Stimulated activated CD8-positive, alpha-beta memory T cell treated with anti-CD3 and anti-CD28 coated beads, Interleukin-12 subunit alpha, Interleukin-12 subunit beta, amount 100 ng/mL, for 4 hours (primary cell): Measurements from ENCODE around the gene CDYL.

Experiments used
- DNase-seq: peaks from one replicate; pipeline ENCODE4 v3.0.0-alpha.2; 2020; ENCODE audit warnings: low read depth

CDYL gene

DNA sequence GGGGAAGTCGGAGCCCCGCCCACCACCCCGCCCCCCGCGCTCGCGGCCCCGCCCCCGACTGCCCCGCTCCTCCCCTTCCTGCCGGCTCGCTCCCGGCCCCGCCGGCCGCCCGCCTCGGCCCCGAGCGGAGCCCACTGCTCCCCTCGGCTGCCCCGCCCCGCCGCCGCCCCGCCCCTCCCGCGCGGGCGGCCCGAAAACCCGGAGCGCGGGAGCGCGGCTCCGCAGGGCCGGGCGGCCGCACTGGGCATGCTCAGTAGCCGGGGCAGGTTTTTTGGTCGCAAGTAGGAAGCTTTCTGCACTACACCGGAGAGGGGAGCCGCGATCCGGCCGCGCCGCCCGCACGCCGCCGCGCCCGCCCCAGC lies at the start of gene CDYL:
TSS of gene CDYL (plus strand) at position 274 of the 362 bp plus-strand sequence. CDS start 380 bp downstream, outside the sequence.
- peak; percentile 87 for DNase-seq

DNA sequence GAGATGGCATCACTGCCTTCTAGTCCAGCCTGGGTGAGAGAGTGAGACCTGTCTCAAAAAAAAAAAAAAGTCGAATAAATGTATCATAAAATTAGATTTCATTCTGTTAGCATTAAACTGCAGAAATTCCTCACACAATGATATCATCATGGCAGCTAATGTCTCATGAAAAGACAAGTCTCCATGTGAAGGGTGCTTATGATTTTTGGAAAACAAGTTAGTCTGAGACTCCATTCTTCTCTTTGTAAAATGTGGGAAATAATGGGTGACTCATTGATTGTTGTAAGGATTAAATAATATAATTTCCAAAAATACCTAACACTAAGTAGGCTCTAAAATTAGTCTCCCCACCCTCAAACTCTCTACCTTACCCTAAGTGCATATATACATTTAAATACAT lies 49.6 kb upstream of the CDYL start:
- DNase-seq = no peak

DNA sequence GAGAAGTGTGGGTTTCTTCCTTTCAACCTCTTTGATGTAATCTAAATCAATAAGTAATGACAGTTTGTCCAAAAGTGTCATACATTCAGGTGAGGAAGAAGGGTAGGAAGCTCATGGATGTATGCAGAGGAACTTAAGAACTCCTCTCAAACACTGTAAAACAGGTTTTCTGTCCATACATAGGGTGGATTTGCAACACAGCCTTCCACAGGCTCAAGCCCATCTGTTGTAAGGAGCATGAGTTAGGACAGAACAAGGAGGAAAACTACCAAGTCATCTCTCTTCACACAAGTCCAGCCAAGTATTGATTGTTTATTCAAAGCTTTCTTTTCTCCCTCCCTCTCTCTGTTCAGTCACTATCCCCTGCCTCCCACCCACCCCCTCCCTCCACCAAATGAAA lies 49.0 kb upstream of the CDYL start:
- no peak for DNase-seq

DNA sequence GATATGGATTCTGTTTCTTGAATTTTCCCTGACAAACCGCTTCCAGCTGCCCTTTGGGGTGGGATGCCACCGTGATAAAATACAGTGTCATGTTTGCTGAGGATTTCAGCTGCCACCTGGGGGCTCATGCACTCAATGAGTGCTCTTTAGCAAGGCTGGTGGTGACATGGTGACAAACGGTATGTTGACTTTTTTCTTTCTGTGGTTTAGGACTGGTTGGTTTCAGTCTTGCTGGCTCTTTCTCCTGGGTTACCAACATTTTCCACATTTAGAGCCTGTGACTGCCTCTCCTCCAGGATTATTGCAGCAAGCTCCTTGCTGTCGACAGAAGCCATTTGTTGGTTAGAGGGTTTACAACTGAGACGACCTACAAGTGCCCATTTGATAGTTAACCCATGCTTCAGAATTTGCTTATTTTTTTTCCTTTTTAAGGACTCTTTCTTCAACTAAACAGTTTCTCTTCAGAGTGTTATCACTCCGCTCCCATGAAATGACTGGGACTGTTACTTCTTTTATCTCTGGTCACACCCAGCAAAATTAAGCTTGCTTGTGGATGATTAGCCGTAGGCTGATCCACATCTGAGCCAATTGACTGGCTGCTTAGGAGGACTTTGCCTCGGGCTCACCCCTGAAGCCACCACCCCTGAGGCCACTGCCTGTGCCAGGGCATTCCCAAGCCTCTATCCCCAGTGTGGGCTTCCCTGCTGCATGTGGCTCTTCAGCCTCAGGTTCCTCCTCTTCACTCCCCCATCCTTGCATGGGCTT lies 48.4 kb upstream of the CDYL start:
- DNase-seq = no peak

- DNase-seq = no peak
These were observed 47.8 kb upstream of the CDYL start for GRCh38 chr6:4728436-4728769.

GRCh38 chr6:4728926-4729325 lies 47.3 kb upstream of the CDYL start:
- DNase-seq = no peak

- DNase-seq = no peak
These were observed 44.2 kb upstream of the CDYL start for GRCh38 chr6:4731996-4732395.

DNA sequence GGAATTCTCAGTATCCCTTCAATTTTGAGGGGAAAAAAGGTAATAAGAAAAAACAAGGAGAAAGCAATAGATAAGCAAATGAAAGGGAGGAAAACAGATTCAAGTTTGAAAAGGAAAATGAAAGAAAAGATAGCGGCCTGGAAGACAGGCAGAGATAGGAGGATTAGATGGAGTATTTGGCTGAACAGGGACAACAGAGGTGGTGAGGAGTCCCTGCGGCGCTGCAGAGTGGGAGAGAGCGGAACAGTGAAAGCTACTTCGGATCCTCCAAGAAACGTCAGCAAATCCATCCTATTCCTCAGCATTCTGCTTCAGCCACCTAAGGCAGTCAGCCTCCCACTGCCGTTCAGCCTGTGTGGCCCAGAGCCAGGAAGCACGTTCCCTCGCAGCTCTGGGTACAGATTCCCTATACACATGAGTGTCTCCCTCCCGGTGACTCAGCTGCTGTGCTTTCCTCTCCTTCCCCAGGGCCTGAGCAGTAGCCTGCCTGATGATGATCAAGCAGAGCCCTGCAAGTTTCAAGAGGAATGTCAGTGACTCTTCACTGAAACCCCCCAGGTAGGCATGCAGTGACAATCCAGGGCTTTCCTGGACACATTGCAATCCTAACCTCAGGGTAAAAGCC lies 43.4 kb upstream of the CDYL start:
- no peak for DNase-seq

- no peak for DNase-seq
These were observed 39.8 kb upstream of the CDYL start for GRCh38 chr6:4736371-4736873.

DNA sequence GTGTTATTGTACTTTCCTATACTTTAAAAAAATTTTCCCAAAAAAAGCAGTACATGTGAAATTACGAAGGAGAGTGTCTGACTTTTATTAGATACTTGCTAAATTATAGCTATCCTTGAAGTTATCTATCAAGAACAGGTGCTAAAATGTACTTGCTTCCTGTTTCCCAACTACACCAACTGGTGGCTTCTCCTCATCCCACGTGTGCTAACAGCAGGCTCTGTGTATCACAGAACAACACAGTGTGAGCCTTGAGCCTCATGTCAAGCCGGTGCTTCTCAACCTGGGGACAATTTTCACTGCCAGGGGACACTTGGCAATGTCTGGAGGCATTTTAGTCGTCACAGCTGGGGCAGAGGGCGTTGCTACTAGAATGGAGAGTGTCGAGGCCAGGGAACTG lies 36.2 kb upstream of the CDYL start:
- no peak for DNase-seq

DNA sequence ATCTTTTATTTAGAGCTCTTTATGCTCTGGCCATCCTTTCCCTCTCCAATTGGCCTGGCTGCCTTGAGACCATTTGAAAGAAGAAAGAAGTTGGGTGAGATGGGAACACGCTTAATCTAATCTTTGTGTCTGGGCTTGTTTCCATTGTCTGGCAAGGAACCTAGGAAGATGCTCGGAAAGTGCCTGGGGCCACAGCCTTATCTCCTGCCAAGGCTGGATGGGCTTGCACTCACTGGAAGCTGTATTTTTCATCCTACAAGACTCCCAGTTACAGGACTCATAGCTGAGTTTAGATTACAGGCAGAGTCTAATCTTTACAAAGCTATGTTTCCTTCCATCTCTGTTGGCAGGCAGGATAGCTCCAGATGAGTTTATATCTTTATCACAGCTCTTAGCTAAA lies 33.1 kb upstream of the CDYL start:
- DNase-seq = no peak

- no peak for DNase-seq
These were observed 32.3 kb upstream of the CDYL start for GRCh38 chr6:4743926-4744325.

DNA sequence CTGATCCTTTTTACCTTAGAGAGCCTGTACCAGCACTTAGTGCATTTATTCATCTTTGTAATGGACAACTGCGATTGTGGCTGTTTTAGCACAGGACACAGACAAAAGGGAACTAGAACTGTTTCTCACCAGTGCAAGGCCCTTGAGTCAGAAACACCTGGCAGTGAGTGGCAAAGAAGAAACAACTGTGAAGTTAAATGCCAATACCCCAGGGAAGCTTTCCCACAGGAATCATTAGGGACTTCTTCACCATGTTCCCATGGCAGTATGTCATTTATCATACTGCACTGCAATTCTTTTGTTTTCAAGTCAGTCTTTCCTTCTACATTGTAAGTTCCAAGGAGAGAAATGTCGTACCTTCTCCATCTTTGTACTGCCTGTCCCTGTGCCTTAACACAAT lies 28.6 kb upstream of the CDYL start:
- no peak for DNase-seq

- no peak for DNase-seq
These were observed 24.3 kb upstream of the CDYL start for GRCh38 chr6:4751823-4752464.

DNA sequence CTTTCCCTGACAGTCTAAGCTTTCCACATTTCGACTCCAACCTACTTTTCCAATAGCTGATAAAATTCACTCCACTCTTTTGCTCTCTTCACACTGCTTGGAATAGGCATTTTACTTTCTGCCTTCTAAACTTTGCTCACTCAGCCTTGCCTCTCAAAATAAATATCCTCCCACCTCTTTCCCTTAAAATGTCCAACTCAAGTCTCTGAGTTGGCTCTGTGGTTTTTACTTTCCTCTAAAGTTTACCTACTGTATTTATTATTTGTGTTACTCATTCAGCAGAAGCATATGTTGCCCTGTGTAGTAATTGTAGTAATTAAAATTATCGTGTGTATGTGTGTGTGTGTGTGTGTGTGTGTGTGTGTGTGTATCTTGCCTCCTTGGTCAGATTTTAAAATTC lies 20.0 kb upstream of the CDYL start:
- no peak for DNase-seq

- DNase-seq = no peak
These were observed 16.2 kb upstream of the CDYL start for GRCh38 chr6:4759997-4760396.

GRCh38 chr6:4760773-4761172 lies 15.4 kb upstream of the CDYL start:
- DNase-seq = no peak

- no peak for DNase-seq
These were observed 13.9 kb upstream of the CDYL start for GRCh38 chr6:4762294-4762693.

DNA sequence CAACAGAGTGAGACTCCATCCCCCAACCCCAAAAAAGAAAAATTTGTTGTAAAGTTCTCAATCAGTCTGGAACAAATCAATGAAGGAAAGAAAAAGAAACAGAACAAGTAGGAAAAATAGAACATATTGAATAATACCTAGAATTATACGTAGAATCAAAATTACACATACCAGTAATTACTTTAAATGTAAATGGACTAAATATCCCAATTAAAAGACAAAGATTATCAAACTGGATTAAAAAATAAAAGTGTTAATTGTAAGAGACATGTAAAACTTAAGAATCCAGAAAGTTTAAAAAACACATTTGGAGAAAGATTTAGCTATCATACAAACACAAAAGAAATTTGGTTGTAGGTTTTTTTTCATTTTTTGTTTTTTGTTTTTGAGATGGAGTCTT lies 12.3 kb upstream of the CDYL start:
- no peak for DNase-seq

DNA sequence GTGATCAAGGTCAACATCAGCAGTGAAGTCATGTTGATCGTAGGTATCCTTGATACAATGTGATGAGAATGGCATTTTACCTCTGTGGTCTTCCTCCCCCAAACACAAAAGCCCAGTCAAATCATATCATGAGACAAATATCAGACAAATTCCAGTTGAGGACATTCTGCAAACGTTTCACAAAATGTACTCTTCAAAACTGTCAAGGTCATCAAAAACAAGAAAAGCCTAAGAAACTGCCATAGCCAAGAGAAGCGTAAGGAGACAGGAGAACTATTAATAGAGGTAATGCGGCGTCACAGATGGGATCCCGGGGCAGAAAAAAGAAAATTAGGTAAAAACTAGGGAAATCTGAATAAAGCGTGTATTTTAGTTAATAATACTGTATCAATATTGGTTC lies 7.4 kb upstream of the CDYL start:
- DNase-seq = no peak

- no peak for DNase-seq
These were observed 3.5 kb upstream of the CDYL start for GRCh38 chr6:4772750-4773149.

DNA sequence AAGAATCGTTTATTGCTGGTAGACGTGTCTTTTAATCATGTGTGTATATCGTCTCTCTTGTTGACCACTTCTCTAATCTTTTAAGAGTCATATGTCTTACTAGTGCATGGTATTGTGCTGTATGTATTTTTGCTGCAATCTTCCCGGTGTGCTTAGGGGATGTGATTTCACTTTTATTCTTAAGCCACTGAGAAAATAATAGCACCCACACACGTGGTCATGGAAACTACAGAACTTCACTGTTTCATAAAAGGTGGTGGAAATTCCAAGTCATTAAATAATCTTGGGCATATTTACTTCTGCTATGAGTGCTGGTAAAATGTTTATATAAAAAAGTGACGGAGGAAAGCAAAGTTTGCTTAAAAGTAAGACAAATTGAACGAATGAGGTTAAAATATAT lies 3.0 kb upstream of the CDYL start:
- DNase-seq = no peak

- no peak for DNase-seq
These were observed 1.9 kb upstream of the CDYL start for GRCh38 chr6:4774296-4774695.
